ENCODE results near the gene CREB3L4. TPM values are rescaled to one million over a fixed set of nuclear protein-coding genes. Genes with fewer than 3 reads are reported as not detected.

Gene CREB3L4
- total RNA-seq, 1 donor from 2014 or later: 15.2 TPM

DNA sequence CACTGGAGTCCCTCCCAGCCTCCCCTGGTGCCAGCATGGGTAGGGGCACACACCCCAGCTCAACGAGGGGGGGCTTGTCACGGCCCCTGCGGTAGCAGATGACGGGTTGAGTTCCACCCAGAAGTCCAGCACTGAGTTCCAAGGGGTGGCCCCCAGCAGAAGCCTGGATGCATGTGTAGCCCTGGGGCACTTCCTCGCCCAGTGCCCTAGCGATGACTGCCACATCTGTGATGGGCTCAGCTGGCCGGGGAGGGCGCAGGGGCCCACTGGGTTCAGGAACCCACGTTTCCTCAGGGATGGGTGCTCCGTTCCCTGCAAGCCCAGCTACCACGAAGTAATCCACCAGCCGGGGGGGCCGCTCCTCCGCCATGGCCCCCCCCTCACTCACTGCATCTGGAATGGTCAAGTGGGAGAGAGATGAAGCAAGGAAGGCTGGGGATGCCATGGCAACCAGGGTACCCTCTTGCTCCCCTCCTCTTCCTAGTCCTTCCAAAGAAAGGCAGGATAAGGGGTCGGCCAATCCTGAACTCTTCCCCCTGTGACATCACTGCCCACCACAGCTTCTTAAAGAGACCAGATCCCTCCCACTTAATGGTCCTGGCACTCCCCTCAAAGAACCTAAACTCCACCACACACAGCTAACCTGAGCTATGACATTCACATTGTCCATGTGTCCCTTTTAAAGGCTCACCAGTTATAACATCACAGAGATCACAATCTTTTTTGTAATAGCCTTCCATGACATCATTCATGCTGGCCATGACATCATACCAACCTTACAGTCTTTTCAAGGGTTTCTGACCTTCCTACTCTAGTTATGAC lies 23.5 kb upstream of the CREB3L4 start:
- no peaks in the 10 kb centered on the region for H3K9me3 ChIP-seq
- H3K4me1 ChIP-seq: peaks cover 27% of the 10 kb centered on the region
- H3K27me3 ChIP-seq: no peaks in the 10 kb centered on the region
- peaks cover 0 to 50% of the 10 kb centered on the region in 2 donors for H3K36me3 ChIP-seq
- TF ChIP-seq, protein P1, sequence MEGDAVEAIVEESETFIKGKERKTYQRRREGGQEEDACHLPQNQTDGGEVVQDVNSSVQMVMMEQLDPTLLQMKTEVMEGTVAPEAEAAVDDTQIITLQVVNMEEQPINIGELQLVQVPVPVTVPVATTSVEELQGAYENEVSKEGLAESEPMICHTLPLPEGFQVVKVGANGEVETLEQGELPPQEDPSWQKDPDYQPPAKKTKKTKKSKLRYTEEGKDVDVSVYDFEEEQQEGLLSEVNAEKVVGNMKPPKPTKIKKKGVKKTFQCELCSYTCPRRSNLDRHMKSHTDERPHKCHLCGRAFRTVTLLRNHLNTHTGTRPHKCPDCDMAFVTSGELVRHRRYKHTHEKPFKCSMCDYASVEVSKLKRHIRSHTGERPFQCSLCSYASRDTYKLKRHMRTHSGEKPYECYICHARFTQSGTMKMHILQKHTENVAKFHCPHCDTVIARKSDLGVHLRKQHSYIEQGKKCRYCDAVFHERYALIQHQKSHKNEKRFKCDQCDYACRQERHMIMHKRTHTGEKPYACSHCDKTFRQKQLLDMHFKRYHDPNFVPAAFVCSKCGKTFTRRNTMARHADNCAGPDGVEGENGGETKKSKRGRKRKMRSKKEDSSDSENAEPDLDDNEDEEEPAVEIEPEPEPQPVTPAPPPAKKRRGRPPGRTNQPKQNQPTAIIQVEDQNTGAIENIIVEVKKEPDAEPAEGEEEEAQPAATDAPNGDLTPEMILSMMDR (IDR thresholded peaks at IDR 0.05): no peak
- TF ChIP-seq POLR2AphosphoS5 (IDR thresholded peaks at IDR 0.05; ENCODE audit: insufficient read depth in 1 of 2, low read depth in 1 of 2): no peak
- TF ChIP-seq POLR2A (IDR thresholded peaks at IDR 0.05): no peak
- H3K4me3 ChIP-seq: peak overlapping the region in 1 of 2 donors; percentile 4
- intact Hi-C loops (cut with DNase I): loop anchor here (10.0 kb wide), 1 partner anchor 149 kb away; no protein-coding TSS in a partner anchor
- DNase-seq (ENCODE audit: extremely low spot score in 2 of 2): no peak
- H3K27ac ChIP-seq: peak overlapping the region; percentile 99

DNA sequence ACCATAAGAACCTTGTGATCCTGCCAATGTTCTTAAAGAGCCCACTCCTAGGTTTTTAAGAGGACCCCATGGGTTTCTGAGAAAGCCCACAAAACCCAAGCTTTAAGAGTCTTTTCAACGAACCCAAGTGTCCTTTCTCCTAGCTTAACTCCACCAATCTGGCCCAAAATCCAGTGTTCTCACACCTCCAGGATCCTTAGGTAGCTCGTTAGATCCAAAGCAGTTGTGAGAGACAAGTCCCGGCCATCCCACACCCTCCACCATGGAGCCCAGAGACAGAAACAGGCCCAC lies 22.9 kb upstream of the CREB3L4 start:
- H3K27ac ChIP-seq: peak overlapping the region; percentile 99
- peaks cover 27% of the 10 kb centered on the region for H3K4me1 ChIP-seq
- no peaks in the 10 kb centered on the region for H3K27me3 ChIP-seq
- no peak for DNase-seq (ENCODE audit: extremely low spot score in 2 of 2)
- intact Hi-C loops (cut with DNase I): loop anchor here (5.0 to 10.0 kb wide), 2 partner anchors 43 to 150 kb away; partner anchors contain the start of gene RAB13
- peak overlapping the region; percentile 73 to 89 for H3K4me3 ChIP-seq
- TF ChIP-seq, protein P1 (IDR thresholded peaks at IDR 0.05): no peak
- TF ChIP-seq POLR2AphosphoS5 (IDR thresholded peaks at IDR 0.05; ENCODE audit: insufficient read depth in 1 of 2, low read depth in 1 of 2) (no peak), POLR2A (IDR thresholded peaks at IDR 0.05) (no peak)
- no peaks in the 10 kb centered on the region for H3K9me3 ChIP-seq
- H3K36me3 ChIP-seq: peaks cover 0 to 51% of the 10 kb centered on the region in 2 donors

DNA sequence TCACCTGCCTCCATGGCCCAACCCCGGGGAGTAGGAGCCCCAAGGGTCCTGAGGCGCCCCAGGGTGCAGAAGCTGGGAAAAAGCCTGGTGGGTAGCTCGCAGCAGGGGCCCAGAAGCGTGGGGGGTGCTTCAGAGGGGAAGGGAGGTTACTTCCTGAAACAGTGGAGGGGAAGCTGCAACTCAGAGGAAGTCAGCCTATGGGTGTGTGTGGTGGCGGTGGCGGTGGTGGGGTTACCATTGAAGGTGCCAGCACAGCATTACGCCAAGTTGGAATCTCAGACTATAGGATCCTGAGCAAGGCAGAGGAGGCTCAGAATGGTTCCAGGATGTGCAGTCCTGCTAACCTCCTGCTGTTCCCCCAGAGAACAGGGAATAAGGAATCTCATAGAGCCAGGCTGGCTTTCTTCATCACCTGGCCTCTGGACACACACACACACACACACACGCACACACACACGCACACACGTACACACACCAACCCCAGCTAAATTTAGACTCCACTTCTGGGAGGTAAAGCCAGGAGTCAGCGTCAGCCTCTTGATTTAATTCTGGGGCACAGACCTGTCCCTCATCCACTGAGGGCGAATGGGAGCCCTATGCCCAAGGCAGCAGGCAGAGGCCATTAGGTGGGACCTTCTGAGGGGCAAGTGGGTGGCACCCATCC lies 22.4 kb upstream of the CREB3L4 start:
- Histone ChIP-seq H3K4me3 (peak overlapping the region; percentile 73 to 89), H3K4me1 (peaks cover 27% of the 10 kb centered on the region), H3K9me3 (no peaks in the 10 kb centered on the region), H3K27me3 (no peaks in the 10 kb centered on the region), H3K36me3 (peaks cover 0 to 51% of the 10 kb centered on the region in 2 donors), H3K27ac (peak overlapping the region; percentile 99)
- TF ChIP-seq, protein P1 (IDR thresholded peaks at IDR 0.05): no peak
- TF ChIP-seq POLR2A (IDR thresholded peaks at IDR 0.05): peak in 1 of 2 donors; percentile 28
- no peak for DNase-seq (ENCODE audit: extremely low spot score in 2 of 2)
- intact Hi-C loops (cut with DNase I): loop anchor here (5.0 to 10.0 kb wide), 2 partner anchors 42 to 150 kb away; partner anchors contain the start of gene RAB13

DNA sequence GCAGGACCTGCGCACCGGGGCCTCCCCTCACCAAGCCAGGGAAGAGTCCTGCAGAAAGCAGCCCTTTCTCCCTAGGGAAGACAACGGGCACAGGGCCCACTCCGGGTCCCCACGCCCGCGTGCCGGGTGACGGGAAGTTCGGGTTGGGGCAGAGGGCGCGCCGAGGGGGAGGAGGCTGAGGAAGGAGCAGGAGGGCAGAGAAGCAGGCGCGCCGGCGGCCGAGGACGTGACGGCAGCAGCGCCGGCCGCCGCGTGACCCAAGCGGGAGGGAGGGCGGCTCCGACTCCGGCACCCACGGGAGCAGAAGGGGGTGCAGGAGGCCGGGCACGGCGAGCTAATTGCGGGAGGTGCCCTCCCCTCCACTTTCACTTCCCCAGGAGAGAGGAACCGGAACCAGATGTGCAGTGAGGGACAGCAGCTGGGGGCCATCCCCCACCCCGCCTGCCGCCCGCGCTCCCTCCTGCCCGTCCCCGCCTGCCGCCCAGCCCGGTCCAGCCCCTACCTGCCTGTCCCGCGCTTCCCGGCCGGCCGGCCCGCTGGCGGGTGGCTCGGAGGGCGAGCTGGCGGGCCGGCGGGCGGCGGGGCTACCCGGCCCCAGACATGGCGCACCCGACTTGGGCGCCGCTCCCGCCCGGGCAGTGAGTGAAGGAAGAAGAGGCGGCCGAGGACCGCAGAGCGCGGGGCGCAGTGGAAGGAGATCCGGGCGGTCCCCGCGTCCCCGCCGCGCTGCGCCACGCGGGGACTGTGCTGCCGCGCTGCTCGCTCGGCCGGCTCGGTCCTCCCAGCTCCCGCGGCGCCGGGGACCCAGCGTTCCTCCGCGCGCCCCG lies 21.7 kb upstream of the CREB3L4 start:
- Histone ChIP-seq H3K9me3 (no peaks in the 10 kb centered on the region), H3K27me3 (no peaks in the 10 kb centered on the region), H3K4me3 (peak overlapping the region; percentile 73 to 89), H3K27ac (peak overlapping the region; percentile 99), H3K36me3 (peaks cover 0 to 51% of the 10 kb centered on the region in 2 donors), H3K4me1 (peaks cover 27% of the 10 kb centered on the region)
- no peak for DNase-seq (ENCODE audit: extremely low spot score in 2 of 2)
- TF ChIP-seq, protein P1 (IDR thresholded peaks at IDR 0.05): no peak
- TF ChIP-seq POLR2AphosphoS5 (IDR thresholded peaks at IDR 0.05; ENCODE audit: insufficient read depth in 1 of 2, low read depth in 1 of 2): peak; percentile 31 to 85
- intact Hi-C loops (cut with DNase I): loop anchor here (5.0 to 10.0 kb wide), 2 partner anchors 41 to 151 kb away; partner anchors contain the start of gene RAB13
